ENCODE data around the gene COL18A1.

COL18A1 gene

DNA sequence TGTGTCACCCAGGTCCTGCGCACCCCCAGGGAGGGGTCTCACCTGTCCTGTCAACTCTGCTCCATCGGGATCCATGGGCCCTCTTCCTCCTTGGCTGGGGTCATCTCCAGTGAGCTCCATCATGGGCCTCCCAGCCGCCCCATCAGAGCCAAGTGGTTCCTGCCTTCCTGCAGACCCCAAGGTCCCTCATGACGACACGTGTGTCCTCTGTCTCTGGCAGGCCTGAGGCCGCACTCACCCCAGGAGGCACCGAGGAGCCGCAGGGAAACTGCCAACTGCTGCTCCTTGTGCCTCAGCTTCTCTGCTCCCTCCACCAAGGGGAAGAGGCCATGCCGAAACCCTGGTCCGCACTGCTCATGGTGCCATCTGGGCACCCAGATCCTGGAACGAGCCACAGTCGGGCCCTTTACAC is 46.8 kb downstream of the COL18A1 start:
- TF ChIP-seq, protein P1, sequence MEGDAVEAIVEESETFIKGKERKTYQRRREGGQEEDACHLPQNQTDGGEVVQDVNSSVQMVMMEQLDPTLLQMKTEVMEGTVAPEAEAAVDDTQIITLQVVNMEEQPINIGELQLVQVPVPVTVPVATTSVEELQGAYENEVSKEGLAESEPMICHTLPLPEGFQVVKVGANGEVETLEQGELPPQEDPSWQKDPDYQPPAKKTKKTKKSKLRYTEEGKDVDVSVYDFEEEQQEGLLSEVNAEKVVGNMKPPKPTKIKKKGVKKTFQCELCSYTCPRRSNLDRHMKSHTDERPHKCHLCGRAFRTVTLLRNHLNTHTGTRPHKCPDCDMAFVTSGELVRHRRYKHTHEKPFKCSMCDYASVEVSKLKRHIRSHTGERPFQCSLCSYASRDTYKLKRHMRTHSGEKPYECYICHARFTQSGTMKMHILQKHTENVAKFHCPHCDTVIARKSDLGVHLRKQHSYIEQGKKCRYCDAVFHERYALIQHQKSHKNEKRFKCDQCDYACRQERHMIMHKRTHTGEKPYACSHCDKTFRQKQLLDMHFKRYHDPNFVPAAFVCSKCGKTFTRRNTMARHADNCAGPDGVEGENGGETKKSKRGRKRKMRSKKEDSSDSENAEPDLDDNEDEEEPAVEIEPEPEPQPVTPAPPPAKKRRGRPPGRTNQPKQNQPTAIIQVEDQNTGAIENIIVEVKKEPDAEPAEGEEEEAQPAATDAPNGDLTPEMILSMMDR (IDR thresholded peaks at IDR 0.05; ENCODE audit: borderline replicate concordance, control extremely low read depth, extremely low read depth, insufficient read depth, missing control alignments) = no peak

DNA sequence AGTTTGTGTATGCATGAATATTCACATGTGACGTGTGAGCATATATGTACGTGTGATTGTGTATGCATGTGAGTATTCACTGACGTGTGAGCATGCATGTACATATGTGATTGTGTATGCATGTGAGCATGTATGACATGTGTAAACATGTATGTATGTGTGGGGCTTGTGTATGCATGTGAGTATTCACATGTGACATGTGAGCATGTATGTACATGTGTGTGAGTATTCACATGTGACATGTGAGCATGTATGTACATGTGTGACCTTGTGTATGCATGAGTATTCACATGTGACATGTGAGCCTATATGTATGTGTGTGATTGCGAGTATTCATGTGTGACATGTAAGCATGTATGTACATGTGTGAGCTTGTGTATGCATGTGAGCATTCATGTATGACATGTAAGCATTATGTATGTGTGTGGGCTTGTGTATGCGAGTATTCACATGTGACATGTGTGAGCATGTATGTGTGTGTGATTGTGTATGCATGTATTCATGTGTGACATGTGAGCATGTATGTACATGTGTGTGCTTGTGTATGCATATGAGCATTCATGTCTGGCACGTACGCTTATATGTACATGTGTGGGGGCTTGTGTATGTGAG is 47.8 kb downstream of the COL18A1 start:
- no peak for DNase-seq (ENCODE audit: low spot score)
- in situ Hi-C loops (cut with MboI; ENCODE audit: low sequenced_read_pairs, unreplicated experiment) = no loop called here
- TF ChIP-seq, protein P1 (IDR thresholded peaks at IDR 0.05; ENCODE audit: borderline replicate concordance, control extremely low read depth, extremely low read depth, insufficient read depth, missing control alignments) = no peak

More for the DNA sequence above, 46.8 kb downstream of the COL18A1 start:
- DNase-seq (ENCODE audit: low spot score) = no peak
- in situ Hi-C loops (cut with MboI; ENCODE audit: low sequenced_read_pairs, unreplicated experiment) = no loop called here

DNA sequence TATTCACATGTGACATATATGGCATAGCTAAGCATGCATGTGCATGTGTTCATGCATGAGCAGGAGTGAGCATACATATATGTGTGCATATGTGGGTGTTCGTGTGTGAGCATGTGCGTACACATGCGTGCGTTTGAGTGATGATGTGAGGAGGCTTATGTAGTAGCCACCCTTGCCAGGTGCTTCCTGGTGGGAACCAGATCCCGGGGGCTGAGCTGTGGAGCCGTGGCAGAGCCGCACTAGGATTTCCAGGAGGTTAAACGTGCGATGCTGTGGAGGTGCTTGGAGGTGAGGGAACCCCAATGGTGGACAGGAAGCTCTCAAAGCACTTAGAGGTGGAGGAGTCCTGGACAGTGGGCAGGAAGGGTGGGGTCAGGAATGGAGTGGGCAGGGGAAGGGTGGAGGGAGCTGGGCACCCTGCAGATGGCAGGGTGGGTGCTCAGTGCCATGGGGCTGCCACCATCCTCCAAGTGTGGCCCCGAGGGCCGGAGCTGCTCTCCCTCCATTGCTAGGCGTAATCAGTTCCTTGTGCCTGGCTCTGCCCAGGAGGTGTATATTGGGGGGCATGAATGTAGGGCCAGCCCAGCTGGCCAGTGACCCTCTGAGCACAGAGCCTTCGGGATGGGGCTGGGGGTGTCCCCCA is 48.5 kb downstream of the COL18A1 start:
- TF ChIP-seq, protein P1 (IDR thresholded peaks at IDR 0.05; ENCODE audit: borderline replicate concordance, control extremely low read depth, extremely low read depth, insufficient read depth, missing control alignments) = no peak
- no peak for DNase-seq (ENCODE audit: low spot score)
- in situ Hi-C loops (cut with MboI; ENCODE audit: low sequenced_read_pairs, unreplicated experiment) = no loop called here

DNA sequence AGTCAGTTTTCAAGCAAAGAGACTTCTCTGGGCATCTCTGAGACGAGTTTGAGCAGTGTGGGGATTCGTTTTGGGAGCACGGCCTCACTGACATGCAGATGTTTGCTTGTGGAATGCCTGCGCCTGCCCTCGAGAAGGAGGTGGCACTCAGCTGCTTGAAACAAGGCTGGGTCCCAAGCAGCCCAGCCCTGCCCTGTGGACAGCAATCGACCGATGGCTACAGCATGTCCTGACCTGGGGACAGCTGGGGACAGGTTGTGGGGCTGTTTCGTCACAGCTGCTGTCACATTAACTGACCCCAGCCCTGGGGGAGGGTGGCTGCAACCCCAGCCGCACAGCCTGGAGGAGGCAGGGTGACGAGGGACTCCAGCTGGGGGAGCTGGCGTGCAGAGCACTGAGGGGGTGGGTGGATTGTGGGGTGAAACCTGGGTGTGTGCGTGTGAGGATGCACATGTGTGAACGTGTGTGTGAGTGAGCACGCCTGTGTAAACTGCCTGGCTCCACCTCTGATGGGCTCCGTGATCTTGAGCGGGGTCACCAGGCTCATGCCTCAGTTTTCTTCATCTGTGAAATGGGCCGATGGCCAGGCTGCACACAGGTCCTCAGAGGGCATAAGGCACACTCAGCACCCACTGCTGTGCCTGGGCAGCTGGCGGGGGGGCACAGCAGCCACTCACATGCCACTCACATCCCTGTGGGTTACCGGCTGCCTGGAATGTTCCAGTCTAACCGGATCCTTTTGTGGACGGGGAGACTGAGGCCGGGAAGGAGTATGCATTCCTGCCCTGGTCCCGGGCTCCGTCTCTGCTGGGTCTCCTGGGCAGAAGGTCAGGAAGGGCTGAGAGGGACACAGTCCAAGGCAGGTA is 49.3 kb downstream of the COL18A1 start:
- no peak for DNase-seq (ENCODE audit: low spot score)
- TF ChIP-seq, protein P1 (IDR thresholded peaks at IDR 0.05; ENCODE audit: borderline replicate concordance, control extremely low read depth, extremely low read depth, insufficient read depth, missing control alignments) = no peak
- in situ Hi-C loops (cut with MboI; ENCODE audit: low sequenced_read_pairs, unreplicated experiment) = no loop called here

DNA sequence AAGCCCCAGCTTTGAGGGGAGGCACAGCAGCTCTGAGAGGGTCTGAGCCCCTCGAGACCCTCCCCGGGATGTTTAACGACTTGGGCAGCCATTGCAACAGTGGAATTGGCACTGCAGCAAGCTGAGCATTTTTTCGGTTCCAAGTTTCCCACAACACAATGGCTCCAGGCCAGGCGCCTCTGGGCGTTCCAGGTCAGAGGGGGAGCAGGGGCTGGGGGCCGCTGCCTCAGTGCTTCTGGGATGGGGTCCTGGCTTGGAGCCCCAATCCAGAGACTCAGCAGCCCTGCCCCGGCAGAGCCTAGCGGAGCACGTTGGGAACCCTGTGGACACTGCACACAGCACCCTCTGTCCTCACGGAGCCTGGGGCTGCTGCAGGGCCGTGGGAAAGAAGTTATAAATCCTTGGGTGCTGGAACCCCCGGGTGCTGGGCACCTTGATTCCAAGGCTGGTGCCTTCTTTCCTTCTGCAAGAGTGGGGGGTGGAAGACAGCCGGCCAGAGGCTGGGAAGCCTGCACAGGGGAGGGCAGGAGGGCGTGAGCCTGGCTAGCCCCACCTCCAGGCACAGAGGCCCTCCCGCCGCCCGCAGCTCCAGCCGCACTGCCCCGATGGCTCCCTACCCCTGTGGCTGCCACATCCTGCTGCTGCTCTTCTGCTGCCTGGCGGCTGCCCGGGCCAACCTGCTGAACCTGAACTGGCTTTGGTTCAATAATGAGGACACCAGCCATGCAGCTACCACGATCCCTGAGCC is 50.1 kb downstream of the COL18A1 start:
- TF ChIP-seq, protein P1 (IDR thresholded peaks at IDR 0.05; ENCODE audit: borderline replicate concordance, control extremely low read depth, extremely low read depth, insufficient read depth, missing control alignments) = no peak
- in situ Hi-C loops (cut with MboI; ENCODE audit: low sequenced_read_pairs, unreplicated experiment) = no loop called here
- no peak for DNase-seq (ENCODE audit: low spot score)
